Measurements from ENCODE around the gene ANKRD6.

ANKRD6 gene

GRCh38 chr6:89509777-89510281, 76.9 kb downstream of the ANKRD6 start:
- no peak for DNase-seq (ENCODE audit: low spot score)

GRCh38 chr6:89510393-89510792, 77.4 kb downstream of the ANKRD6 start:
- no peak for DNase-seq (ENCODE audit: low spot score)

GRCh38 chr6:89518352-89519055, 85.6 kb downstream of the ANKRD6 start:
- DNase-seq (ENCODE audit: low spot score) = no peak

GRCh38 chr6:89520736-89521135, 87.8 kb downstream of the ANKRD6 start:
- no peak for DNase-seq (ENCODE audit: low spot score)

- DNase-seq (ENCODE audit: low spot score) = no peak
Measured at GRCh38 chr6:89522778-89523177, 89.8 kb downstream of the ANKRD6 start.

- DNase-seq (ENCODE audit: low spot score) = no peak
Measured at GRCh38 chr6:89525786-89526562, 93.0 kb downstream of the ANKRD6 start.

- DNase-seq (ENCODE audit: low spot score) = no peak
Measured at GRCh38 chr6:89526563-89526869, 93.6 kb downstream of the ANKRD6 start.

GRCh38 chr6:89527634-89528033, 94.7 kb downstream of the ANKRD6 start:
- no peak for DNase-seq (ENCODE audit: low spot score)

- DNase-seq (ENCODE audit: low spot score) = no peak
Measured at GRCh38 chr6:89528866-89529265, 95.9 kb downstream of the ANKRD6 start.

GRCh38 chr6:89530982-89531381, 98.0 kb downstream of the ANKRD6 start:
- no peak for DNase-seq (ENCODE audit: low spot score)

- no peak for DNase-seq (ENCODE audit: low spot score)
Measured at GRCh38 chr6:89536231-89536630, 103.3 kb downstream of the ANKRD6 start.

GRCh38 chr6:89539779-89540178, 106.8 kb downstream of the ANKRD6 start:
- DNase-seq (ENCODE audit: low spot score) = no peak

- no peak for DNase-seq (ENCODE audit: low spot score)
Measured at GRCh38 chr6:89542081-89542857, 109.3 kb downstream of the ANKRD6 start.

GRCh38 chr6:89542866-89543265, 109.9 kb downstream of the ANKRD6 start:
- DNase-seq (ENCODE audit: low spot score) = no peak

GRCh38 chr6:89547281-89547680, 114.3 kb downstream of the ANKRD6 start:
- no peak for DNase-seq (ENCODE audit: low spot score)

- no peak for DNase-seq (ENCODE audit: low spot score)
Measured at GRCh38 chr6:89553431-89553830, 120.5 kb downstream of the ANKRD6 start.

GRCh38 chr6:89554106-89554505, 121.2 kb downstream of the ANKRD6 start:
- DNase-seq (ENCODE audit: low spot score) = no peak

GRCh38 chr6:89555031-89555430, 122.1 kb downstream of the ANKRD6 start:
- DNase-seq (ENCODE audit: low spot score) = no peak

- DNase-seq (ENCODE audit: low spot score) = no peak
Measured at GRCh38 chr6:89555806-89556205, 122.9 kb downstream of the ANKRD6 start.

GRCh38 chr6:89559487-89559886, 126.5 kb downstream of the ANKRD6 start:
- DNase-seq (ENCODE audit: low spot score) = no peak

- no peak for DNase-seq (ENCODE audit: low spot score)
Measured at GRCh38 chr6:89562093-89562973, 129.4 kb downstream of the ANKRD6 start.

- no peak for DNase-seq (ENCODE audit: low spot score)
Measured at GRCh38 chr6:89563866-89564265, 130.9 kb downstream of the ANKRD6 start.
